GM21515 (cell line): ENCODE data around the gene MVK.

Source experiments
- ATAC-seq: cut with Tn5 transposase; IDR thresholded peaks from one replicate; pipeline ENCODE4 v1.9.1; 2021; ENCODE audit not compliant: unreplicated experiment

The MVK gene

DNA sequence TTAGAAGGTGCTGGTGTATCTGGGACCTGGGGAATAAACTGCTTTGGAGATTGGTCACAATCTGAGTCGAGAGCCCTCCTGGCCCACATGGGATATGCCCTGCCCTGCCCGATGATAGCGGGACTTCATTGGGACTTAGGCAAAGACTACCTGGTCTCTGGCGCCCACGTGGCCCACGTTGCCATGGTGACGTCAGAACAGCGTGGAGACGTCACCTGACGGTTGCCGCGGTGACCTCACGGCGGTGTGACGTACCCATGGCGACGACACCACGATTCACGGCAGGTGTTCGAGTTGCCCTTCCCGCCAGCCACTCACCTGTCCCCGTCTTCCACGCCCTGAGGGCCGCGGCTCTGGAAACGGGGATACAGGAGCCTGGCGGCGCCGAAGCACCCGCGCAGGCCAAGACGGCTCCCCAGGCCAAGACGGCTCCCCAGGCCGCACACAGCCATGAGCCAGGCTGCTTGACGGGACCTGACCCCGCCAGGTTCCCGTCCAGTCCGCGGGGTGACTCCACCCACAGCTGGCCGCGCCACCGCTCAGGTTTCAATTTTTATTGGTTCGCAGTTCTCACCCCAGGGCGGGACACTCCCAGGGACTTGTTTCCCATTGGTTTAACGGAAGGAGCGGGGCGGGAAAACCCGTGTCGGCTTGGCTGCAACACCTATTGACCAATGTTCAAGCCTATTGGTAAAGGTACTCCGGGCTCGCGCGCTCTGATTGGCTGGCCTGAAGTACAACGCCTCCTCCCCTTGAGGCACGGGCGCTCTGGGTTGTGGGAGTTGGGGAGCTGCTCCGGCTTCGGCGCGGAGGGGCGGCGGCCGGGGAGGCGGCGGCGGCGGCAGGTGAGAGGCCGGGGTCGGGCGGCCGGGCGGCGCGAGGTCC is at the start of gene MVK, which contains the start of gene MMAB:
Gene MVK, plus strand, starts transcription at position 766 of the 885 bp plus-strand sequence. CDS start 1,029 bp downstream, outside the sequence.
Gene MMAB, minus strand, starts transcription at position 476 of the 885 bp plus-strand sequence. Its CDS starts 24 bp downstream, at position 452.
- ATAC-seq: peak; percentile 94

DNA sequence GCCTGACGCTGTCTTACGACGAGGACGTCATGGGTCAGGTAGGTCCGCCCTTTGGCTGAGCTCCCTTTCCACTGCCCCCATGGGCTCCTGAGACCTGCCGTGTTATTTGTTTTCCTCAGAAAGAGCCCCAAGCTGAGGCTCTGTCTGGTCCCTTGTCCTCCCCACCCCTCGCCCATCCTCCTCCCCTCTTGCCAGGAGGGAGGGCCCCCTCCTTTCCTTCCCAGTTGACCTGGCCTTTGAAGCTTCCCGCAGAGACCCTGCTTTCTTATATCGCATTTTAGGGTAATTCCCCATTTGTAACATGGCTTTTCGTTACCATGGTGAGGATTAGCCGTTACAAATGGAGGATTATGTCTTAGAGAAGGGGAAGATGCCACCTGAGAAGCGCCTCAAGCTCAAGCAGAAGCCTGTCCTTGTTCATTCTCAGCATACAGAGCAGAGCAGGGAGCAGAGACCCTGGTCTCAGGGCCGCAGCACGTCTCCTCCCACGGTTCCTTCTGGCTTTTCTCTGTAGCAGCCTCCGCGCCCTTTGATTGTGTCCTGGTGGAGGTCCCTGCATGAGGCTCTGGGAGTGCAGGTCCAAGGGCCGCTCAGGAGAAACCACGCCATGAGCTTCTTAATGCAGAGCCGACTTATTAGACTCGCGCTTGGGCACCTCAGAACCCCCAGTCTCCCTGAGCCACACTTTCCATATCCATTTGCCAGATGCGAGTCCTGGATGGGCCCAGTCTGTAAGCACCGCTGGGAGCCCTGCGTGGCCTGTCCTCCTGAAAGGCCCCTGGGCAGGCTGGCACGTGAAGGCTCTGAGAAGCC is 48.9 kb upstream of the MVK start:
- no peak for ATAC-seq

DNA sequence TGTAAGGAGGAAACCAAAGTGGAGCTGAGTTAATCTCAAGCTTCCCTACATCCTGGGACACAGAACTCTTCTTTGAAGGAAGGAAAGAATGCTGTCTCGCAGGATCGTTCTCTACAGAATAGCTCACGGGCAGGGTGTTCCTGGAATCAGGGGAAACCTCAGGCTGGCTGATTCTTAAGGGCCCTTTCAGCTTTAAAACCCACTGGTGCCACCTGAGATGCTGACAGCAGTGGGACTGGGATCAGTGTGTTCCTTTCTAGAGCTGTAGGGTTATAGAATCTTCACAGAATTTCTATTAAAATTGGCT is 48.4 kb upstream of the MVK start:
- no peak for ATAC-seq

DNA sequence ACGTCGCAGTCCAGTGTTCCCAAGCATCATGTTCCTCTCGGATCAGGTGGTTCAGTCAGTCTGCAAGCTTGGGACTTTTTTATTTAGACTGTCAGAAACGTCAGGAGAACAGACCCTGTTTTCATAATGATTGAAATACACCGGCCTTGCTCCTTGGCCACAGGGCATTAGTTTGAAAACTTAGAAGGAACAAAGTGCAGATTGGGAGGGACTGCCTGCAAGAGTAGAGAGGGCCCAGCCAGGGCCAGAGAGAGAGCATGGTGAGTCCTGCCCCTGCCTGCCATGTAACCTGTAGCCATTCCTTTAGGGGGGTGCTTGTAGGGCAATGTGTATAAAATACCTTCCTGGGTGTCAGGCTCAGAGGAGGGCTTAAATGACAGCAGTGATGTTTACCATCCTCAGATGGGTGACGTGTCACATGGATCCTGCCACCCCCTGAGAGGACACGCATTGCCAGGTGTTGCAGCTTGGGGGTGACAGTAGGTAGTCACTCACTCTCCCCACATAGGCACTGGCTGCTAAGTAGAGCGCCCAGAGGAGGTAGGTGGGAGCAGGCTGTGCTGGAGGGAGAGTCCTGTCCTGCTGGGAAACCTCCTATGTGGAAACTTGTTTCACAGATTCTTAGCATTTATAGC is 46.0 kb upstream of the MVK start:
- ATAC-seq: no peak

DNA sequence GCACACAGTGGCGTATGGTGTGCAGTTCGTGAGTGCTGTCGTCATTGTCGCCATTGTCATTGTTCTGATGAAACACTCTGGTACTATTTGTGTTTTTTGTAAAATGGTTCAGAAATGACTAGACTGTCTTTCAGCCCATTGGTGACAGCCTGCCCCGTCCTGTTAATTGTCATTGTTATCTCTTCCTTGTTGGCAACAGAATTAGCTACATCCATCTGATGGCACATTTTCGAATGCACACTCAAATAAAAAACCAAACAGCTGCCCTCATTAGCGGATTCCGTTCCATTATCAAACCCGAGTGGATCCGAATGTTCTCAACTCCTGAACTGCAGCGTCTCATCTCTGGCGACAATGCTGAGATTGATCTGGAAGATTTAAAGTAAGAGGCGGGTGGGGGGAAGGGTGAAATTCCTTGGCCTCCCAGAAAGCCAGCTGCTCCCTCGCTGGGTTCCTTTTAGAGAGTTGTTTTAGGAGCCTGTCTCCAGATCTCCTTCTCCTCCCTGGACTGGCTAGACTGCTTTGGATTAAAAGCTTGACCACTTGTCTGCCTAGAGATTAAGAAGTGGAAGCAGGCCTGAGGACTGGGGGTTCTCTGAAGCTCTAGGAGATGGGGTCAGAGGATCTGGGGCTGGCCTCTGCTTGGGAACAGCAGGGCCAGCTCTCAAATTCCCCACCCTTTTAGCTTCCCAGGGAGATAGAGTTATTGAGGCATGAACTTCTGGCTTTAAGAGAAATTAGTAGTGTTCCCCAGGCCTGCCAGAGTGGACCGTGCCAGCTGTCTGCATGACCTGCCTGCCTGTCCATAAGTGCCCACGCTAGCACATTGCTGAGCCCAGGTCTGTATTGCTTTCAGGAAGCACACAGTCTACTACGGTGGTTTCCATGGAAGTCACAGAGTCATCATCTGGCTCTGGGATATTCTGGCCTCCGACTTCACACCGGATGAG is 43.6 kb upstream of the MVK start:
- ATAC-seq: no peak

DNA sequence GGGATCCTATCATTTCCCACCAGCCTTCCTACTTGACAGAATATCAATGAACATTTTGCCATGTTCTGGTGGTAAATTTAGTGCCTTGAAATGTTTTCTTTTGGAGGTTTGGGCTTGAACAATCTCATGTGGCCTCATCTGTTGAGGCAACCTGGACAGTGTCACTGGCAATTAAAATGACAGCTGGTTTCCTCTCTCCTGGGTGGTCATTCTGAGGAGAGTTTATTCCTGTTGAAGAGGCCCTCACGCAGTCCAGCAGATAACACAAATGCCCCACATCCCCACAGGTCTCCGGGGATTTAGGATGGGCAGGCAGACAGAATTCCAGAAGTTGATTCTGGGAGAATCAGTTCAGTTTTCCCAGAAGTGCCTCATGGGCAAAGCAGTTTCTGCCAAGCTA is 42.2 kb upstream of the MVK start:
- no peak for ATAC-seq

DNA sequence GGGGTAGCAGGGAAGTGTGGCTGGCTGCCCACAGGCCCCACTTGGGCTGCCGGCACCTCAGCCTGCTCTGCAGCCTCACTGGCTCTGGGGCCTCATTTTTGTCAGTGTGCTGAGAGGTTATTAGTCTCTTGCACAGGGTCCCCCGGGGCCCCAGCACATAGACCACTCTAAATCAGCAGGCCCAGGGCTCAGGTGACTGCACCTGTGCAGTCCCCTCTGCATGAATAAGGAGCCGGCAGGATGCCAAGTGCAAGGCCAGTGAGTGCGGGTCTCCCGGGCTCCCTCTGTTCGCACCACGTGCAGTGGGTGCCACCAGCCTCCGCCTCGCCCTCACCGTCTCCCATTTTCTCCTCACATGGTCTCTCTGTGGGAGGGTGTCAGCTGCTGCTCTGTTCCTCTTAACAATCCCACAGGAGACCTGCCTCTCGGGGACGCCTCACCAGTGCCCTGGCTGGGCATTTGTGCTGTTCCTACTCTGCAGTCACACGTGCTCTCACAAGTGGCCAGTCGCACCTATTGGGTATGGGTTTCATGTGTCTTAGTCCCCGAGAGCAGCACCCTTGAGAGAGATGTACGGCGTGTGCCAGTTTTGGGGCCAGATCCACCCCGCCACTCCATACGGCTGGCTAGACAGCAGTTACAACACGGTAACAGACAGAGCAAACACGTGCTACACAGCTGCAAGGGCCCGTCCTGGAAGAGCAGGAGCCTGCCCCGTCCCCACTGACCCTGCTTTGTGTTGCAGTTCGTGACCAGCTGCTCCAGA is 40.7 kb upstream of the MVK start:
- no peak for ATAC-seq

DNA sequence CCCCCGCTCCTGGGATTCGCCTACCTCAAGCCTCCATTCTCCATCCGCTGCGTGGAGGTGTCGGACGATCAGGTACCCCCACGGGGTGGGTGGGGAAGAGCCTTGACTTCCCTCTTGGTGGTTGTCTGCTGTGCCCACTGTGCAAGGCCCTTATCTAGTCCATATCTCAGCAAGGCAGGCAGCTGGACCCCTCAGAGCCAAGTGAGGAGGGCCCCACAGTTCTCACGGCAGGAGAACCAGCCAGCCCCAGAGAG is 40.2 kb upstream of the MVK start:
- no peak for ATAC-seq

DNA sequence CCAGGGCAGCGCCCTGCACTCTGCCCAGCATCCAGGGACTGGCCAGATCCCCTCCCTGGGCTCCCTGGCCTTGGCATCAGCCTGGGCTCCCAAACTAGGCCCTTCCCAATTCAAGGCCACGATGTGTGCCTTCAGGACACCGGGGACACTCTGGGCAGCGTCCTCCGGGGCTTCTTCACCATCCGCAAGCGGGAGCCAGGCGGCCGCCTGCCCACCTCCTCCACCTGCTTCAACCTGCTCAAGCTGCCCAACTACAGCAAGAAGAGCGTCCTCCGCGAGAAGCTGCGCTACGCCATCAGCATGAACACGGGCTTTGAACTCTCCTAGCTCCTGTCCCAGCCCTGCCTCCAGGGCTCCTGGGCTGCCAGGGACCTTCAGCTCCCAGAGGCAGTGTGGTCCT is 39.1 kb upstream of the MVK start:
- no peak for ATAC-seq

DNA sequence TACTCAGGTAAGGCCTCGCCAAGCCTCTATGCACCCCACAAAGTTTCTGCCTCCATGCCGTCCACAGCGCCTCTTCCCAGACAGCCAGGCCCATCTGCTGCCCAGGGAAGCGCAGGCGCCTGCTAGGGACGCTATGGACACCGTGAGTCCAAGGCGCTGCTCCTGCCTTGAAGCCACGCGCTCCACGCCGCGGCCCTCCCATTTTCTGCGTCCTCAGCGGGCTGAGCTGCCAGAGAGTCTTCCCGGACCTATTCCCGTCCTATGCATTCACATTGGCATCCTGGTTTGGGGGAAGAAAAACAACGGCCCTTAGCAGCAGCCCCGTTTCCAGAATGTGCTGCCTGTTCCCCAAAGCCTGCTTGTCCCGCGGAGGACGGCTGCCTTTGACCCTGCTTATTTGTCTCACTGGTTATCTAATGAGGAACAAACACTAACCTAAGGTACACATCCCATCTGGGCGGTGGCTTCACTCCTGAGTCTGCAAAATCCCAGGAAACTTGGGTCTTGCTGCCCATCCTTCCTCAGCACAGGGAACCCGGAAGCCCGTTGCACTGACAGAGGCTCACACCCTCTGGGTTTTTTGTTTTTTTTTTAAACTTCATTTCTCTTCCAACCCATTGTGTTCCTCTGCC is 38.2 kb upstream of the MVK start:
- no peak for ATAC-seq

DNA sequence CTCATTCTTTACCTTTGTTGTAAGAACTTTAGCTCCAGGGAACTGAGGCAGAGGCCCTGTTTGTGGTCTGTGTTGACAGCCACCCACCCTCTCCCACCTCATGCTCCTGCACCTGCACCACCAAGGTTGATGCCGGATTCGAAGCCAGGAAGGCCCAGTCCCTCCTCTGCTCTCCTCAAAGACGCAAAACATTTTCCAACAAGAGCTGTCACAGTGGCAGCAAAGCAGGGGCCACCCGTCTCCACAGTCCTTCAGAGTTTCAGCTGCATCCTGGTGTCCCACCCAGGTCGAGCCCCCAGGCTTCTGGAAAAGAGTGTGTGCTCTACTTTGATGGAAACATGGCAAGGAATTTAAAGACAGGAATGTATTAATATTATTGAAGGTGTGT is 37.7 kb upstream of the MVK start:
- no peak for ATAC-seq

DNA sequence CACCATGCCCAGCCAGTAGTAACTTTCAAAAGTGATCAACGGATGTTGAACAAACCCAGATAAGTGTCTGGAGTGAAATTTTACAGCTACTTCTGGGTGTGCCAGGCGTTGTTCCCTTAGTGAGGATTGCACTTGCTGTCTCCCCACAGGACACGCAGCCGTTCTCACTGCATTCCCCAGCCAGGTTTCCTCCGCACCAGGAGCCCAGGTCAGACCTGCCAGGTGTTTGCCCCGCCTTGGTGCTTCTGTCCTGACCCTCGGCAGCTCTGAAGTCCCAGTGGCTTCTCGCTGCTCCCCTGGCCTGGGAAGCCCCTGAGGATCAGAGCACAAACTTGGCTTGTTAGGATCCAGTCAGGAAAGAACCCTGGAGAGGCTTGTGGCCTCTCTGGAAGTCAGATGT is 36.5 kb upstream of the MVK start:
- no peak for ATAC-seq

DNA sequence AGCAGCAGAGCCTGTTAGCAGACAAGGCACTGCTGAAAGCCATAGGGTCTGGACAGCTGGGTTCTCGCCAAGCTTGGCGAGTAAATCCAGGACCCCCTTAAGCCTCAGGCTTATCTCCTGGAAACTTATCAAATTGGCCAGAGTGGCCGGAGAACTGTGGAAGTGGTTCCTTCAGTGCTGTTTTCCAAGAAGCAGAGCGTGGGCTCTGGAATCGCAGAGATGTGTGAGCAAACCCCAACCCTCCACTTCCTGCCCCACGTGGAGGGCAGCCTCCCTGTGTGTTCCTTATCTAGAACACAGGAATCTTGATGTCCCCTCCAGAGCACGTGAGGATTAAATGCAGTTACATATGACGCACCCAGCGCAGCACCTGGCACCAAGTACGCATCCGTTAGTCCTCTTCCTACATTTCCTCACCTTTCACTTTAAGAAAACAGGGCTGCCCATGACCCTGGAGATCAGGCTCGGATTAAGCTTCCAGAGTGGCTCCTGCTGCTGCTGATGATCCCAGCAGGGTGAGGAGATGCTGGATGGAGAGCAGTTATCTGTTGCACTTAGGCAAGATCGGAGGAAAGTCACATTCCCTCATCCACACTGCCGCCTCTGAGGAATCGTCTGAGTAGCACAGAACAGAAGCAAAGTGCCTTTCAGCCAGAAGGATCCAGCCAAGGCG is 35.3 kb upstream of the MVK start:
- no peak for ATAC-seq

DNA sequence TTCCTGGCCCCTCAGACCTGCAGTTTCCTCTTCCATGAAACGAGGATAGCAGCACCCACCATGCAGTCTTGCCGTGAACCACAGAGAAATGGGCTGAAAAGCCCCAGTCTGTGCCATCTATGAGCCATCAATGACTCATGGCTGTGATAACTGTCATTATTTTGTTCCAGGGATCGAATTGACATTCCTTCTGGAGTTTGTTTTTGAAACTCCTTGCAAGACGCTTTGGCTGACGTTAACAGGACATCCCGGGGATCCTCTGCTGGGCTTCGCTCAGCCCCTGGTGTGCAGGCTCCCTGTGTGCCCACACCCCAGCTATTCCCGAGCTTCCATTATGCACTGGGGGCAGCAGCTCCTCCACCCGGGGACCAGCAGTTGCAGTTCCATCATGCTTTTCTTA is 34.1 kb upstream of the MVK start:
- ATAC-seq: no peak

DNA sequence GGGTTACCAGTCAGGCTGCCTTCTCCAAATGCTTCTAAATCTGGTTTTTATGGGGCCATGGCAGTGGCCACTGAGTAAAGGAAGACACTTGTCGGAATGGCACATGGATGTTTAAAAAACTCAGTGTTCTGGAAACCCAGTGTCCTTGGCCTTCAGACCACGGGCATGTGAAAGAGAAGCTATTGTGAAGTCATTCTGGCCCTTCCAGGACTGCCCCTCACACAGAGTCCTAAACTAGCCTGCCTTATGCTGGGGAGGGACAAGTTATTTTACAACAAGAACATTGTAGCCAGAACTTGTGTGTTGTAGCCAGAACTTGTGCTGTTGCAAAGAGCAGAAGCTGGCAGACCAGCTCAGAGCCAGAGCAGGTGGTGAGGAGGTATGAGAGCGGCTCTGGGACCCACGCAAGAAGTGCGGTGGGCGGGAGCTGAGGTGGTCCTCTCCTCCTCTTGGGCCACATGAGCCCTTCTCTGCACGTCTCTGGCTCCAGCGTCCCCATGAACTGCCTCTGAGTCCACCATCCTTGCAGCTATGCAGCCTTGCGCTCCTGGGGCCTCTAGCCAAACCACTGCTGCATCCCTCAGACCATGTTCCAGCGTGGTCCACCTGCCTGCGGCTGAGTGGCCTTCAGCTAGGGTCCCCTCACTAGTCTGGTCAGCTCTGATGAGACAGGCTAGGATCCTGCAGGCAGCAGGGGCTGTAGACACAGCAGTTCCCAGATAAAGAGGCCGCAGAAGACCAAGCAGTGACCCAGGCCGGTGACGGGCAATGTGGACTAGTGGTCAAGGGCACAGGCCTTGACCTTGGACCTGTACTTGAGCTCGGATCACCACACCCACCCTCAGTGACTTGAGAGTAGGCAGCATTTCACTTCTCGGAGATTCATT is 32.8 kb upstream of the MVK start:
- no peak for ATAC-seq

DNA sequence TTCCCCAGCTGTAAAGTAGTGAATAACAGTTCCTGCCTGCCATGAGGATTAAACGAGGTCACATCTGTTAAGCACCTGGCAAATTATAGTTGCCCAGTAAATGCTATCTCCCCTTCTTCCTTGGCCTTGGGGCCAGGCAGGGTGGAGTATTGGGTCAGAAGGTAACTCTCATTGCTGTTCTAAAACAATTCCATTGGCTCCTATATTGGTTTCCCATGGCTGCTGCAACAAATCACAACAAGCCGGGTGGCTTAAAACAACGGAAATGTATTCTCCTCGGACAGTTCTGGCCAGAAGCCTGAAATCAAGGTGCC is 32.2 kb upstream of the MVK start:
- ATAC-seq: no peak

DNA sequence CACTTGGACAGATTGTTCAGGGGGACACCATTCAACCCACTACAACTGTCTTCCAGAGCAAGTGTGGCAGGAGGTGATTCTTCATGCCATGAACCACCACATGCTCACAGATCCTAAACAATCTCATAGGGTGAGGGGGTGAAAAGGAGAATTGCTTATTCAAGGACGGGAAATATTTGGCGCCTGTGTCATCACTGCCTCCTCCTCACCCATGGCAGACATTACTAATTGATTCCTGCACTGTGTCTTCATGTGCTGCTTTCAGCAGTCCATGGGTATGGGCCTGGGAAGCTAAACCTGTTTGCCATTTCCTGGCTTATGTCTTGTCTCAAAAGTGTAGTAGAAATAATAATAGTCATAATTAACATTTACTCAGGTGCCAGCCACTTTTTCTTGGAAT is 31.6 kb upstream of the MVK start:
- no peak for ATAC-seq

DNA sequence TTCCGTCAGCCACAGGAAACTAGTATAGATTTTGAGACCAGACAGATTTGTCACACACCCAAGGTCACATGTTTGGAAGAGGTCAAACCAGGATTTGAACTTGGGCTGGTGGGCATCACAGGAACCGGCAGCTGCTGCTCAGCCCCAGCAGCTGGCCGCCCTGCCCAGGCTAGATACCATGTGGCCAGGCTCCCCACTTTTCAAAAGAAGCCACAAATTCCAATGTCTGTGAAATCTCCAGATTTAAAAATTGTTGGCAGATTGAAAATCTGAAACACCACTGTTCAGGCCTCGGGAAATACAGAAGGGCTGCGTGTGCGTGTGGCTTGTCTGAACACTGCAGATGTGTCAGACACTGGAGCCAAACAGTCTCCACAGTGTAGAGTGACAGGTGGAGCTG is 30.7 kb upstream of the MVK start:
- ATAC-seq: no peak
